HG03159 (cell line): ENCODE data around the gene SHISAL2B.
"Not testable (repeated sequence)": the region's sequence is repeated elsewhere in the genome, so short reads cannot be mapped to it uniquely, and the experiment has no call there.

Experiments used
- ATAC-seq: cut with Tn5 transposase; IDR thresholded peaks from one replicate; pipeline ENCODE4 v1.9.1; 2021; ENCODE audit warnings: mild to moderate bottlenecking, moderate library complexity; ENCODE audit not compliant: unreplicated experiment

SHISAL2B gene

GRCh38 chr5:64696414-64696813, 6.1 kb downstream of the SHISAL2B start:
- not testable (repeated sequence) for ATAC-seq

GRCh38 chr5:64700765-64701164, 10.5 kb downstream of the SHISAL2B start:
- no peak for ATAC-seq

GRCh38 chr5:64706074-64706473, 15.8 kb downstream of the SHISAL2B start:
- not testable (repeated sequence) for ATAC-seq

- ATAC-seq, result no peak
Measured at GRCh38 chr5:64707191-64707590, 16.9 kb downstream of the SHISAL2B start.

- not testable (repeated sequence) for ATAC-seq
Measured at GRCh38 chr5:64714495-64714894, 24.2 kb downstream of the SHISAL2B start.

- ATAC-seq, result no peak
Measured at GRCh38 chr5:64722588-64722987, 32.3 kb downstream of the SHISAL2B start.

- no peak for ATAC-seq
Measured at GRCh38 chr5:64727150-64727549, 36.8 kb downstream of the SHISAL2B start.

- no peak for ATAC-seq
Measured at GRCh38 chr5:64742411-64742810, 52.1 kb downstream of the SHISAL2B start.

- ATAC-seq, result no peak
Measured at GRCh38 chr5:64742821-64743220, 52.5 kb downstream of the SHISAL2B start.

GRCh38 chr5:64744914-64745313, 54.6 kb downstream of the SHISAL2B start:
- no peak for ATAC-seq

- ATAC-seq, result no peak
Measured at GRCh38 chr5:64746446-64746845, 56.1 kb downstream of the SHISAL2B start.

GRCh38 chr5:64749385-64749784, 59.1 kb downstream of the SHISAL2B start:
- ATAC-seq, result no peak

- ATAC-seq, result no peak
Measured at GRCh38 chr5:64754066-64754465, 63.8 kb downstream of the SHISAL2B start.

- no peak for ATAC-seq
Measured at GRCh38 chr5:64758901-64759300, 68.6 kb downstream of the SHISAL2B start.

GRCh38 chr5:64759960-64760660, 69.8 kb downstream of the SHISAL2B start:
- no peak for ATAC-seq

- no peak for ATAC-seq
Measured at GRCh38 chr5:64763948-64764503, 73.7 kb downstream of the SHISAL2B start.

GRCh38 chr5:64765804-64766504, 75.7 kb downstream of the SHISAL2B start:
- no peak for ATAC-seq

- no peak for ATAC-seq
Measured at GRCh38 chr5:64766941-64767340, 76.6 kb downstream of the SHISAL2B start.
